GDM1 (cell line): ENCODE results near the gene ADGRB3.

ENCODE experiments used
- DNase-seq: peaks from one replicate; lab custom pipeline; 2025; lab: John Stamatoyannopoulos, UW

The ADGRB3 gene

DNA sequence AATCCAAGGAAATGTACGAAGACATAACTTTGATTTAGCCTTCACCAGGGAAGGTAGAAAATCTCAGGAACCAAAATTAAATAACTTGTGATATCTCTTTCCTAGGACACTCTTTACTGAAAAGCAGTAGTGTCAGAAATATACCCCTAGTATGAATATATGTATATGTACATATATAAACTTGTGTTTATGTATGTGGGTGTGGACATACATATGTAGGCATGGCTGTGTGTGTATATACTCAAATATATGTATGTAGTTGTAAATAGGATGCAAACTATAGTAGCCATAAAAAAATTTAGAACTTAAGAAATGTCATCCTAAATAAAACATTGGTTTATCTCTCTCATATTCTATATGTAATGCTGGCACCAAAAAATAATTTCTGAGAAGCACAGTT is 500.8 kb downstream of the ADGRB3 start:
- no peak for DNase-seq

GRCh38 chr6:69138148-69138547 is 503.1 kb downstream of the ADGRB3 start:
- no peak for DNase-seq

DNA sequence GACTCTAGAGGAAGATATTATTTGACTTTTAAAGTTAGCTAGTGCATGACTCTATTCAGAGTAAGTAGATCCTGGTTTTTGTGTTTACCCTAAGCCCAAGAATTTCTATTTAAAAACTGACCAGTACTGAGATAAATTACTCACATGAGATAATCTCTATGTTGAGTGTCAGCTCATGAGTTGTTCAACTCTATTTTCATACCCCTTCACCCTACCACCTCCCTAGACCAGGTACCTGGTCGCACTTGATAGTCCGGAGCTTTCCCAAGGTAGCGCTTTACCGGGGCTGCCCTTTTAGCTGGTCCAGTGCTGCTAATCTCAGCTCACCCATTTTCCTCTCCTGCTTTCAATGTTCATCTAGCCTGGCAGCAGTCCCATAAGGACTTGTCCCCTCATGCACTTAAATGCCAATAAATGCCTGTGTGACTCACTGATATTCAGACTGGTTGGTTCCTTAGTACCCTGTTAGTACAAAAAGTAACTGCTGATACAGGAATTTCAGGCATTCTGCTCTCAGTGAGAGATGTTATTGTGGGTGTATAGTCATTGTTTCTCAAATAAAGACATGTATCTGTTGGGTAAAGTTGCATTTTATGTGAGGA is 503.9 kb downstream of the ADGRB3 start:
- DNase-seq: no peak

DNA sequence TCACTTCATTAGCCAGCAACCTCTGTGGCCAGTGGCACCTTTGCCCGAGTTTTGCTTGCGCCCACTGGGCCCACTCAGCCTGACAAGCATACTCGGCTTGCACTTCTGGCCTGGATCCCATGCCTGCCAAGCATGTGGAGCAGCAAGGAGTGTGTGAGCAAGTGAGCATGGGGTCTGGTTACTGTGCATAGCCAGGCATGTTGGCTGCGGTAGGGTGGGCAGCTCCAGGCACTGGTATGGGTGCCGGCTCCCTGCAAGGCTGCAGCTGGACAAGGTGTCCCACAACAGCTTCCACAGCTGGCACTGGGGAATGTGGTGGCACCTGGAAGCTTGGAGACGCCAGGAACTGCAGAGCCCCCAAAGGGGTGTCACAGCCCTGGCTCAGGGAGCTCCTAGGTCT is 510.0 kb downstream of the ADGRB3 start:
- no peak for DNase-seq

DNA sequence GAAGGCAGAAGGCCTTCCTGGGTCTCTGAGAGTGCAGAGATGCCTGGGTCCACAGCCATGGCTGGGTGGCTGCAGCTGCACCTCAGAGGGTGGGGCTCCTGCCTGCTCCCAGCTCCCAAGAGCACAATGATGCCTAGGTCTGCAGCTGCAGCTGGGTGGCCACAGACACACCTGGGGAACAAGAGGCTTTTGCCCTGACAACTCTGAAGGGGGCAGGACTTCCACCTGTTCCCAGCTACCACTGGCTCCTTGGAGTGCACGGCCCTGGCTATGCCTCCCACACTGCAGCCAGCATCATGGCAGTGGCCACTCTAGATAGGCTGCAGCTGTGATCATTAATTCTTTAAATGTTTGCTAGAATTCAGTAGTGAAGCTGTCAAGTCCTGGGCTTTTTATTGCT is 511.3 kb downstream of the ADGRB3 start:
- no peak for DNase-seq

DNA sequence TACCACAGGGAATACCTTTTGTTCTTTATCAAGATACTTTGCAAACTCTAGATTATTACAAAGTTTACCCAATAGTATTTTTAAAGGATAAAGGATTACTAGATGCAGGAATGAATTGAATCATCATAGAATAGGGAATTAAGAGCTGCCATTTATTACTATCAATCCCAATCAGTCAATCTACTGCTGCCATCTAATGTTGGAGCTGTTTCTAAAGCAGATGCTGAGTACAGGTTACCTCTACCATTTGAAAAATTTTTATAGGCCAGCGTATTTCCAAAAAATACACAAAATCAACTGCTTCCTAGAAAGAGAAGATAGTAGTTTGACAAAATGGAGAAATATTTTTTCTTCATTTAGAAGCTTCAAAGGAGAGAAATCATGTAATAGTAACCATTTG is 520.4 kb downstream of the ADGRB3 start:
- DNase-seq: no peak

DNA sequence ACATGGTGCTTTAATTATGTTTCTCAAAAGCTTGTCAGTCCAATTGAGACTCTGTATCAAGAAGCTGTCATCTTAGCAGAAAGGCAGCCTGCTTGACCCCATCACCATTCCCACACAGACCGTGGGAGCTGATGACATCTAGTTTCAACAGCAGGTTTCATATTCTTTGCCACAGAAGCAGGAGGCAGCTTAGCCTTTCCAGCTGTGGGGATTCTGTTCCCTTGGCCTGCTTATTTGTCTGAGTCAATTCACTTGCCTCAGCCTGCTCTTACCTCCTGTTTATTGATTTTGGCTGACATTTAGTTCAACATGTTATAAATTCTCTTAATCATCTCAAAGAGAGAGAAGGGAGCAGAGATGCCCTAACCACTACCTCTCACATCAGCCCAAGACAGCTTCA is 527.7 kb downstream of the ADGRB3 start:
- no peak for DNase-seq

DNA sequence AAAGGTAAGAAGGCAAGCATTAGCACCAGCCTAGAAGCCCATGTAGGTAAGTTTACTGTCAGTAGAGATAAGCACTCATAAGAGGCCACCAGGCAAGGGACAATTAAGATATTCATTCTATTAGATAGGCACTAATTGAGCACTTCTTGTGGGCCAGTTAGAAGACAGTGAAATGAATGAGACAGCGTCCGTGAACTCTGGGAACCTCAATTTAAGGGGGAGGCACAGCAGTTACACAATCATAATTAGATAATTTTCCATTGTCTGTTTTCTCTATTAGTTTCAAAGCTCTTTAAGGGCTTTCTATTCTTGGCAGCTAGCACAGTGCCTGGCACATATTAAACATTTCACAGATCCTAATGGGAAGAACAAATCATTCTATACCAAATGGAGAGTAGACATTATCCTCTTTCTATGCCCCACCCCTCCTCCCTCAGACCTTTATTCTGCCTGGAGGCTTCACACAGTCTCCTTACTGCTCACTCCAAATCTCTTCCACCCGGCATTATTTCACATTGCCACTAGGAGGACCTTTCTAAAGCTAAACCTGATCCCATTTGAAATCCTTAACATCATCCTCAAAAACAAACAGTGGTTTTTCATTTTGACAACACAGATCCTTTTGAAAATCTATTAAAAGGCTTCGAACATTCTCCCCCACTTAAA is 529.6 kb downstream of the ADGRB3 start:
- no peak for DNase-seq

DNA sequence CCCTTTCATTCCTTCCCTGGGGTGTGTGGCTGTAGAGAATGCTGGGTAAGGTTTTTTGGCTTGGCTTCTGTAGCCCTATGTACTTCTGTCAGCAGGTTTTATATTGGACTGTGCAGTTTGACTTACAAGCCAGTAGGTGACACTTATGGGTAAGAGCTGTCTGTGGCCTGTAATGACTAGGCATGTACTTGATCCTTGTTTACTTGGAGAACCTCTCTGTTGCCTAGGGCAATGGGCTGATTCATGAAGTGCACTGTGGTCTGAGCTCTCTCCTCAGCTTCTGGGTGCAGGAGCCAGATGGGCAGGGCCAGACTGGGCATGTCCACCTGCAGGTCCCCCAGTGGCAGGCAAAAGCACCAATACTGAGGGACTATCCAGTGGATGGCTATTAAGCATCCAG is 544.6 kb downstream of the ADGRB3 start:
- no peak for DNase-seq

DNA sequence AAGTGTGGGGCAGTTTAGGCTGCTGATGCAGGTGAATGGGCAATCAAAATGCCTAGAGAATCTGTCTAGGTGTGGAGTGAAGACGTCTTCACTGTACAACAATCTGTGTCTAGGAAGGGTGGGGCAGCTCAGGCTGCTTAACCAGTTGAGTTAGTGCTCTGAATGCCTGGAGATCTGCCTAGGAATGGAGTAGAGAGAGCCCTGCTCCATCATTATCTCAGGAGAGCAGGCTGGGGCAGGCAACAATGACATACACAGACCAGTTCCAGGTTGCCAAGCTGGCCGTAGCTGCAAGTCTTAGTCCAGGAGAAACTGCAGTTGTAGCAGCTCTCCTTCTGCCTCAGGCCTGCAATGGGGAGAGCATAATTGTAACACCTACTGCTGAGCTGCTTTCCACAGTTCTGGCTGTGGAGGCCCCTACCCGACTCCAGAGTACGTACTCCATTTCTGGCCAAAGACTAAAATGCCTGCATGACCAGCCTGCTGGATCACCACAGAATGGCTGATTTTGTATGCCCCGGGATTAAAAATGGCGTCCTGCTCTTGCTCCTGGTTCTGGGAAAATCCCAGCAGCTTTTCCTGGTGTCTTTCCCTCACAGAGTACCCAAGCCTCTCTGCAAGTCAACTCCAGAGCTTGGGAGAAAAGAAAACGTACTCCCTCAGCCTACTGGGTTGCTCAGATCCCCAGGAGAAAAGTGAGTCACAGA is 545.4 kb downstream of the ADGRB3 start:
- no peak for DNase-seq

DNA sequence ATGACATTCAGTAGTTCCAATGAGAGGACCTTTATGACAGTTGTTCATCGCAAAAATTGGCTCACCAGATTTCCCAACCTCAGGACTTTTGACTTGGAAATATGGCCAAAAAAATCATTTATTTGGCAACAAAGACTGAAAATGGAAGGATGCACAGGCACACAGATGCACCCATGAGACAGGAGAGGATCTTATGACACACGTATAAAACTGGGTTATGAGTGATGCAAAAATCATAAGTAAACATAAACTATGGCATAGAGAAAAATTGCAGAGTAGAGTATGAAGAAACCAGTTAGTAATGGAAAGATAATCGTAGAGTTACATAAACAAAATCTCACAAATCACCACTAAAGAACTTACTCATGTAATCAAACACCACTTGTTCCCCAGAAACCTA is 546.9 kb downstream of the ADGRB3 start:
- DNase-seq: no peak

DNA sequence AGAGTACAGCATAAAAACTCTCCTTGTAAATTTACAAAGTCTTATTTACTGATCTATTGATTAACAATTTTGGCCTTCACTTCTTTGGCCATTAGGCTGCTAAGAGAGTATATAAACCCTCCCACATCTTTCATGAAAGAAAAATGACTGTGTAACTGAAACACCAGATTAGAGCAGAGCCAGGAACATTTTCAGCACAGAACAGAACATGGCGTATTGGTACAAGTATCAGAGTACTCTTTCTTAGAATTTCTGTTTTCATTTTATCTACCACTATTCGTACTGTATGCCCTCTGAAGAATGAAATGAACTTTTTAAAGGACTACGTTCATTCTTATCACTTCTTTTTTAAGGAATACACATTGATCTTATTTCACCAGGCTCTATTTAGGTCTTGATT is 550.2 kb downstream of the ADGRB3 start:
- no peak for DNase-seq

GRCh38 chr6:69202768-69203167 is 567.7 kb downstream of the ADGRB3 start:
- no peak for DNase-seq

- no peak for DNase-seq
Measured at GRCh38 chr6:69216127-69216526, 581.0 kb downstream of the ADGRB3 start.

DNA sequence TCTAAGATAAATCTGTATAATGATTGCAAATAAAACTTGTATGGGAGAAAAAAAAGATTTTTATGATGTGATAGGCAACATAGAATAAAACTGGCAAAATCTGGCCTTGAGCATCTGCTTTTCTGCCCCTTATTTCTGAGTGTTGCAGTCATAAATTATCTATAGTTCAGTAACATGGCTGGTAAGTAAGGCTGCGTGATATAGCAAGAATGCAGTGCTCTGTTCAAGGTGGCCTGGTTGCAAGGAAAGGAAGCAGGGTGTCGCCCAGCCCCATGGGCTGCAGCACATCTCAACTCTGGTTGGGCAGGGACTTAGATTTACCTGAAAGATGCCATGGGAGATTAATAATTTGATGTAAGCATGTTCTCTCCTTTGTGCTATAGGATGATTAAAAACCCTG is 582.3 kb downstream of the ADGRB3 start:
- DNase-seq: no peak

DNA sequence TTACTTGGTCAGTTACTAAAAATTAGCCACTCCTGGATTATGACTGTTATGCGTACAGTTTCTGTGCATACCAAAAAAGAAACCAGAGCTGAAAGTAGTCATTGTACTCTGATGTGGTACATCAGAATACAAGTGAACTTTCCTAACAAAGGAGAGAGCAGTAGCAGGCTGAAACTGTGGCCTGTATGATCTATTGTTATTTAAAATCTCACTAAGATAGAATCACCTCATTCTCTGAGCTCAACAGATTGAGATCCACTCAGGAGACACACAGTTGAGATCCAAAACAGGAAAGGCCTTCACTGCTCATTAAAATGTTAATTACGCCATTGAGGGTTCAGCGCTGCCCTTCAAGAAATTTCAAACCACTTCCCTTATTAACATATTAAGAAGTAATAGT is 585.3 kb downstream of the ADGRB3 start:
- no peak for DNase-seq

GRCh38 chr6:69232008-69232407 is 596.9 kb downstream of the ADGRB3 start:
- DNase-seq: no peak

GRCh38 chr6:69232496-69232895 is 597.4 kb downstream of the ADGRB3 start:
- DNase-seq: no peak

- peak; percentile 39 for DNase-seq
Measured at GRCh38 chr6:69232911-69233448, 597.9 kb downstream of the ADGRB3 start.

DNA sequence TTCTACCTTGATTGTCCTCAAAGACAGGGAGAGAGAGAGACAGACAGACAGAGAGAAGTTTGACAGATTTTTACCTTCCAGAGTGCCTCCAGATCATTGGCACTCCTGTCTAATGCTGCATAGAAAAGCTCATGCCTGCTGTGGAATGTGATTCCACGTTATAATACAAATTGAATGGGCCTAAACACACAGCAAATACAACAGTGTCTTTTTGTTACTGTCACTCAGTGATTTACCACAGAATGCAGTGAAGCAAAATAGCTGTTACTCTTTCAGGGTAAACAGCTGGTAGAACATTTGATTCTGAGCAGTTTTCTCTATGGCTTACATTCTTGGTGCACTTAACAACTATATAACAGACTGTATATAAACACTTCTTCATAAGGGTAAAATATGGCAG is 603.0 kb downstream of the ADGRB3 start:
- DNase-seq: no peak

DNA sequence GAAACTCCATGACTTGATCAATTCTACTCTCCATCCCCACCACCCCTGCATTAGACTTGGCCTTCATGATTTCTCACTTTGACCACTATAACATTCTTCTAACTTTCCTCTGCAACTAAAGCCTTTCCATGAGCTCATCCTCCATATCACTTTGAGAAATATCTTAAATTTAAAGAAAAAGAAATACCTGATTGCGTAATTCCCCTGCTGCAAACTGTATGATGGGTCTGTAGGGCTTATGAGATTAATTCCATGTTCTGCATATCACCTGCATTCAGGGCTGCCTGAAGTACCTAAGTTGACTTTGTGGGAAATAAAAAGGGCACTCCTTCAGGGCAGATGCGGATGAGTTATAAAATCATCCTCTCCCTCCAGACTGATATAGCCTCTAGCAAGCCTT is 611.9 kb downstream of the ADGRB3 start:
- DNase-seq: no peak

DNA sequence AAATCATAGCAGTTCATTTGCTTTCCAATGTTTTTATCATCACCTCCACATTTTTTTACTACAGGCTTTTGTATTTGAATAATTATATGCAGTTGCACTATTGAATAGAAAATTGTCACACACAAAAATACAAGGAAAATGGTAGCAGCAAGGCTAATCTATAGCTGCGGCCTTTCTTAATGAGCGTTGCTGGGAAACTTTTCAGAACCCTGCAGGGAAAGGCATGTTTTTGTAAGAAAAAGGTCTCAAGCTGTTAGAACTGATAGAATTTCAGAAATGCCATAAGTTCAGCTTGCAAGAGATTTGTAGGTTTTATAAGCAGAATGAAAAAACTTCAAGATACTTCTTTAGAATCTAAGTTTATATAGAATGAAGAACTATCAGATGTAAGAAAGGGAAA is 625.9 kb downstream of the ADGRB3 start:
- DNase-seq: no peak

DNA sequence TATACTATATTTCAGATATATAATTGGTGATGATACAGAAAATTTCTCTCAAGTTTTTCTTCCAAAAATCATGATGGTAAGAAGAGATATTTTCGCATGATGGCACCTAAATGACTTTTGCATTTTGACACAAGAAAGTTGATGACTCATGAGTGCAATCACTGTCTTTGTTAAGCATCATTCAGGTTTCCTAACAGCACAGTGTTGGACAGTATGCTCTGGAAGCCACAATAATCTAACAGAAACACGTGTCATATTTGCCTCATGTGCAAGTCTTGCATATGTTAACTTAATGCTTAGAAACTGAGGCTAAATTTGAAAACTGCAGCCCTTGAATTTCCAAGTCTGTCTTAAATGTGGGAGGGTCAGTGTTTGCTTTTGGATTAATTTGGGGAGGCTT is 628.2 kb downstream of the ADGRB3 start:
- no peak for DNase-seq
